HEK293 (cell line): ENCODE results near the gene RAET1E.

ENCODE experiments used
- CTCF ChIA-PET: fragments of 350-600 bp; formaldehyde crosslinking; extraction: SDS; loops from one replicate; lab custom pipeline; 2021; ENCODE audit warnings: antibody characterized with exemption; lab: Yijun Ruan, JAX
- POLR2A ChIA-PET: fragments of 300-600 bp; formaldehyde crosslinking; extraction: SDS; loops from one replicate; lab custom pipeline; 2020; ENCODE audit warnings: antibody characterized with exemption, inconsistent platforms; lab: Yijun Ruan, JAX
- H3K27ac ChIP-seq: fragments of 200-500 bp; sonication (Bioruptor generic); 2 replicates; pipeline ENCODE4 v1.5.1; 2014; ENCODE audit warnings: low read depth, low read length, control low read depth, inconsistent platforms; ENCODE audit errors: extremely low read depth
- H3K36me3 ChIP-seq, 2 experiments: fragments of 200-500 bp in 1 of 2; sonication (Bioruptor generic) in 1 of 2; 1 replicate in 1 of 2; 2 replicates in 1 of 2; pipeline ENCODE4 v1.5.1; 2014 to 2017; ENCODE audit warnings: inconsistent platforms in 2 of 2, low read length in 2 of 2; ENCODE audit not compliant: control insufficient read depth in 2 of 2, insufficient read depth in 1 of 2
- H3K4me1 ChIP-seq: fragments of 200-500 bp; sonication (Bioruptor generic); 2 replicates; pipeline ENCODE4 v1.5.1; 2014; ENCODE audit warnings: mild to moderate bottlenecking, low read length, inconsistent platforms; ENCODE audit not compliant: control insufficient read depth, insufficient read depth
- H3K4me3 ChIP-seq: 2 replicates; pipeline ENCODE4 v1.5.1; 2011; ENCODE audit warnings: low read depth, mild to moderate bottlenecking, control low read depth, low read length, moderate library complexity
- H3K9me3 ChIP-seq: fragments of 200-500 bp; sonication (Bioruptor generic); 2 replicates; pipeline ENCODE4 v1.5.1; 2014; ENCODE audit warnings: low read depth, low read length, inconsistent platforms; ENCODE audit not compliant: control insufficient read depth, insufficient read depth
- ATF2 ChIP-seq: fragments of 450-650 bp; formaldehyde crosslinking; IDR thresholded peaks from 2 replicates; pipeline ENCODE4 v1.5.1; 2016; ENCODE audit warnings: missing biosample characterization, missing genetic modification characterization, low read depth
- FEZF1 ChIP-seq: fragments of 450-650 bp; formaldehyde crosslinking; IDR thresholded peaks from 2 replicates; pipeline ENCODE4 v1.5.1; 2016; ENCODE audit warnings: missing biosample characterization, missing genetic modification characterization
- KLF8 ChIP-seq: fragments of 450-650 bp; formaldehyde crosslinking; IDR thresholded peaks from 2 replicates; pipeline ENCODE4 v1.5.1; 2016; ENCODE audit warnings: missing biosample characterization, missing genetic modification characterization
- MYNN ChIP-seq: fragments of 450-650 bp; formaldehyde crosslinking; IDR thresholded peaks from 2 replicates; pipeline ENCODE4 v1.5.1; 2016; ENCODE audit warnings: missing biosample characterization, missing genetic modification characterization, borderline replicate concordance
- REPIN1 ChIP-seq: fragments of 450-650 bp; formaldehyde crosslinking; IDR thresholded peaks from 2 replicates; pipeline ENCODE4 v1.5.1; 2017; ENCODE audit warnings: missing biosample characterization, missing genetic modification characterization, low read depth
- SETDB1 ChIP-seq: IDR thresholded peaks from one replicate; pipeline ENCODE4 v1.6.1; 2017; ENCODE audit warnings: mild to moderate bottlenecking, low read length, moderate library complexity, mixed read lengths; ENCODE audit not compliant: insufficient read length
- SP2 ChIP-seq: fragments of 450-650 bp; formaldehyde crosslinking; IDR thresholded peaks from 2 replicates; pipeline ENCODE4 v1.5.1; 2016; ENCODE audit warnings: missing biosample characterization, missing genetic modification characterization
- TRIM28 ChIP-seq: IDR thresholded peaks from 2 replicates; pipeline ENCODE4 v1.6.1; 2011; ENCODE audit warnings: low read length, control low read depth, borderline replicate concordance
- ZBTB20 ChIP-seq: fragments of 450-650 bp; formaldehyde crosslinking; IDR thresholded peaks from 2 replicates; pipeline ENCODE4 v1.5.1; 2016; ENCODE audit warnings: missing biosample characterization, missing genetic modification characterization
- ZBTB48 ChIP-seq: fragments of 450-650 bp; formaldehyde crosslinking; IDR thresholded peaks from 2 replicates; pipeline ENCODE4 v1.5.1; 2016; ENCODE audit warnings: missing biosample characterization, missing genetic modification characterization
- ZFHX2 ChIP-seq: fragments of 450-650 bp; formaldehyde crosslinking; conservative IDR thresholded peaks from 2 replicates; pipeline ENCODE4 v1.5.1; 2016; ENCODE audit warnings: missing biosample characterization, missing genetic modification characterization
- ZNF10 ChIP-seq: fragments of 450-650 bp; formaldehyde crosslinking; IDR thresholded peaks from 2 replicates; pipeline ENCODE4 v1.5.1; 2017; ENCODE audit warnings: missing biosample characterization, missing genetic modification characterization
- ZNF223 ChIP-seq: fragments of 450-650 bp; formaldehyde crosslinking; IDR thresholded peaks from 2 replicates; pipeline ENCODE4 v1.5.1; 2016; ENCODE audit warnings: missing biosample characterization, missing genetic modification characterization
- ZNF239 ChIP-seq: fragments of 450-650 bp; formaldehyde crosslinking; IDR thresholded peaks from 2 replicates; pipeline ENCODE4 v1.5.1; 2016; ENCODE audit warnings: missing biosample characterization, missing genetic modification characterization
- ZNF335 ChIP-seq: fragments of 450-650 bp; formaldehyde crosslinking; conservative IDR thresholded peaks from 2 replicates; pipeline ENCODE4 v1.5.1; 2016; ENCODE audit warnings: missing biosample characterization, missing genetic modification characterization
- ZNF350 ChIP-seq: fragments of 450-650 bp; formaldehyde crosslinking; IDR thresholded peaks from 2 replicates; pipeline ENCODE4 v1.5.0; 2017; ENCODE audit warnings: missing biosample characterization, mild to moderate bottlenecking, missing genetic modification characterization
- ZNF354C ChIP-seq: fragments of 450-650 bp; formaldehyde crosslinking; IDR thresholded peaks from 2 replicates; pipeline ENCODE4 v1.5.1; 2016; ENCODE audit warnings: missing biosample characterization, missing genetic modification characterization, low read depth, borderline replicate concordance
- ZNF394 ChIP-seq: fragments of 450-650 bp; formaldehyde crosslinking; IDR thresholded peaks from 2 replicates; pipeline ENCODE4 v1.5.1; 2016; ENCODE audit warnings: missing biosample characterization, missing genetic modification characterization, mild to moderate bottlenecking, moderate library complexity, borderline replicate concordance
- ZNF426 ChIP-seq: fragments of 450-650 bp; formaldehyde crosslinking; IDR thresholded peaks from 2 replicates; pipeline ENCODE4 v1.5.1; 2017; ENCODE audit warnings: missing biosample characterization, missing genetic modification characterization, mild to moderate bottlenecking, inconsistent platforms, moderate library complexity
- ZNF433 ChIP-seq: fragments of 450-650 bp; formaldehyde crosslinking; IDR thresholded peaks from 2 replicates; pipeline ENCODE4 v1.5.1; 2016; ENCODE audit warnings: missing biosample characterization, missing genetic modification characterization, low read depth
- ZNF548 ChIP-seq: fragments of 450-650 bp; formaldehyde crosslinking; IDR thresholded peaks from 2 replicates; pipeline ENCODE4 v1.5.1; 2016; ENCODE audit warnings: missing biosample characterization, missing genetic modification characterization
- ZNF596 ChIP-seq: fragments of 450-650 bp; IDR thresholded peaks from 2 replicates; pipeline ENCODE4 v1.5.0; 2018; ENCODE audit warnings: missing biosample characterization, mild to moderate bottlenecking, missing genetic modification characterization, moderate library complexity
- ZNF610 ChIP-seq: fragments of 450-650 bp; formaldehyde crosslinking; IDR thresholded peaks from 2 replicates; pipeline ENCODE4 v1.5.1; 2016; ENCODE audit warnings: missing biosample characterization, missing genetic modification characterization, borderline replicate concordance
- ZNF670 ChIP-seq: fragments of 450-650 bp; formaldehyde crosslinking; IDR thresholded peaks from 2 replicates; pipeline ENCODE4 v1.5.1; 2016; ENCODE audit warnings: missing biosample characterization, missing genetic modification characterization, low read depth
- ZNF692 ChIP-seq: fragments of 450-650 bp; formaldehyde crosslinking; IDR thresholded peaks from 2 replicates; pipeline ENCODE4 v1.5.1; 2016; ENCODE audit warnings: missing biosample characterization, missing genetic modification characterization
- ZNF707 ChIP-seq: fragments of 450-650 bp; formaldehyde crosslinking; IDR thresholded peaks from 2 replicates; pipeline ENCODE4 v1.5.1; 2016; ENCODE audit warnings: missing biosample characterization, missing genetic modification characterization
- ZNF792 ChIP-seq: fragments of 450-650 bp; formaldehyde crosslinking; IDR thresholded peaks from 2 replicates; pipeline ENCODE4 v1.5.1; 2016; ENCODE audit warnings: missing biosample characterization, missing genetic modification characterization
- ZSCAN23 ChIP-seq: fragments of 450-650 bp; formaldehyde crosslinking; IDR thresholded peaks from 2 replicates; pipeline ENCODE4 v1.5.1; 2016; ENCODE audit warnings: missing biosample characterization, missing genetic modification characterization

Gene RAET1E

GRCh38 chr6:149910721-149911151, 12.8 kb upstream of the RAET1E start:
- TF ChIP-seq ZNF239 (no peak), ZNF335 (tag by site-specific recombination) (no peak), KLF8 (tag by site-specific recombination) (no peak), ZNF433 (tag by site-specific recombination) (no peak), ZNF426 (tag by site-specific recombination) (no peak), ATF2 (tag by site-specific recombination) (no peak), ZNF596 (tag by site-specific recombination) (no peak), ZSCAN23 (no peak), ZFHX2 (no peak), ZNF10 (tag by site-specific recombination) (no peak), ZNF394 (tag by site-specific recombination) (no peak), ZNF548 (tag by site-specific recombination) (no peak), ZBTB20 (tag by site-specific recombination) (no peak)
- H3K4me1 ChIP-seq, result no peaks in the 10 kb centered on the region
- ChIA-PET POLR2A (no interaction called here), CTCF (interaction anchor here (0.7 kb wide), 1 partner anchor 14 kb away, joined by 4 read pairs; no protein-coding TSS in a partner anchor)
- no peak overlapping the region for H3K27ac ChIP-seq
- no peak overlapping the region for H3K4me3 ChIP-seq
- H3K9me3 ChIP-seq, result no peaks in the 10 kb centered on the region
- no peaks in the 10 kb centered on the region for H3K36me3 ChIP-seq

GRCh38 chr6:149909701-149910470, 12.0 kb upstream of the RAET1E start:
- ChIA-PET POLR2A (no interaction called here), CTCF (interaction anchor here (0.7 kb wide), 1 partner anchor 14 kb away, joined by 4 read pairs; no protein-coding TSS in a partner anchor)
- Histone ChIP-seq H3K9me3 (no peaks in the 10 kb centered on the region), H3K4me1 (no peaks in the 10 kb centered on the region), H3K36me3 (no peaks in the 10 kb centered on the region), H3K27ac (no peak overlapping the region), H3K4me3 (no peak overlapping the region)
- TF ChIP-seq ZNF223 (tag by site-specific recombination) (no peak), ZNF792 (tag by site-specific recombination) (no peak), FEZF1 (tag by site-specific recombination) (no peak), MYNN (tag by site-specific recombination) (no peak), ZNF350 (no peak), ZNF610 (tag by site-specific recombination) (no peak), SETDB1 (no peak), ZNF354C (no peak), ZBTB48 (tag by site-specific recombination) (no peak), REPIN1 (tag by site-specific recombination) (no peak), ZBTB20 (tag by site-specific recombination) (no peak), SP2 (tag by site-specific recombination) (no peak), ZNF692 (tag by site-specific recombination) (no peak), ZNF670 (tag by site-specific recombination) (no peak), TRIM28 (no peak), ZNF394 (tag by site-specific recombination) (no peak), ZNF707 (tag by site-specific recombination) (no peak), ZNF548 (tag by site-specific recombination) (no peak)
